ENCODE data around the gene SLC30A5. TPM values are rescaled to one million over a fixed set of nuclear protein-coding genes. Genes with fewer than 3 reads are reported as not detected.

Gene SLC30A5
- total RNA-seq, 3 donors from 2014 or later, result 42.9 to 63.2 (median 52.4) TPM

- Histone ChIP-seq H3K9me3 (no peaks in the 10 kb centered on the region), H3K4me3 (no peak overlapping the region), H3K27me3 (no peaks in the 10 kb centered on the region), H3K27ac (no peak overlapping the region), H3K4me1 (no peaks in the 10 kb centered on the region), H3K36me3 (no peaks in the 10 kb centered on the region)
- no peak for DNase-seq (ENCODE audit: low spot score in 2 of 2)
- no peak for TF ChIP-seq CTCF (IDR thresholded peaks at IDR 0.05)
- no peak for TF ChIP-seq POLR2AphosphoS5 (IDR thresholded peaks at IDR 0.05)
- TF ChIP-seq POLR2A (IDR thresholded peaks at IDR 0.05), result no peak
- intact Hi-C loops (cut with DNase I; ENCODE audit: low total_unique reads), result no loop called here
Observed at GRCh38 chr5:69149676-69150010, 55.8 kb downstream of the SLC30A5 start.

GRCh38 chr5:69152731-69153130, 58.9 kb downstream of the SLC30A5 start:
- Histone ChIP-seq H3K36me3 (no peaks in the 10 kb centered on the region), H3K27ac (no peak overlapping the region), H3K4me1 (no peaks in the 10 kb centered on the region), H3K4me3 (no peak overlapping the region), H3K9me3 (no peaks in the 10 kb centered on the region), H3K27me3 (no peaks in the 10 kb centered on the region)
- intact Hi-C loops (cut with DNase I; ENCODE audit: low total_unique reads), result no loop called here
- TF ChIP-seq CTCF (IDR thresholded peaks at IDR 0.05) (no peak), POLR2AphosphoS5 (IDR thresholded peaks at IDR 0.05) (no peak), POLR2A (IDR thresholded peaks at IDR 0.05) (no peak)
- DNase-seq (ENCODE audit: low spot score in 2 of 2), result no peak

GRCh38 chr5:69156456-69156855, 62.6 kb downstream of the SLC30A5 start:
- Histone ChIP-seq H3K4me3 (no peak overlapping the region), H3K36me3 (no peaks in the 10 kb centered on the region), H3K27me3 (no peaks in the 10 kb centered on the region), H3K9me3 (no peaks in the 10 kb centered on the region), H3K27ac (no peak overlapping the region), H3K4me1 (no peaks in the 10 kb centered on the region)
- intact Hi-C loops (cut with DNase I; ENCODE audit: low total_unique reads), result no loop called here
- no peak for DNase-seq (ENCODE audit: low spot score in 2 of 2)
- no peak for TF ChIP-seq POLR2AphosphoS5 (IDR thresholded peaks at IDR 0.05)
- no peak for TF ChIP-seq CTCF (IDR thresholded peaks at IDR 0.05)
- no peak for TF ChIP-seq POLR2A (IDR thresholded peaks at IDR 0.05)

- H3K36me3 ChIP-seq, result no peaks in the 10 kb centered on the region
- intact Hi-C loops (cut with DNase I; ENCODE audit: low total_unique reads), result no loop called here
- TF ChIP-seq POLR2A (IDR thresholded peaks at IDR 0.05) (no peak), CTCF (IDR thresholded peaks at IDR 0.05) (no peak), POLR2AphosphoS5 (IDR thresholded peaks at IDR 0.05) (no peak)
Observed at GRCh38 chr5:69158039-69158438, 64.2 kb downstream of the SLC30A5 start.

GRCh38 chr5:69160651-69161050, 66.8 kb downstream of the SLC30A5 start:
- Histone ChIP-seq H3K27ac (no peak overlapping the region), H3K36me3 (no peaks in the 10 kb centered on the region), H3K27me3 (no peaks in the 10 kb centered on the region), H3K4me1 (no peaks in the 10 kb centered on the region), H3K9me3 (no peaks in the 10 kb centered on the region), H3K4me3 (no peak overlapping the region)
- intact Hi-C loops (cut with DNase I; ENCODE audit: low total_unique reads), result no loop called here
- DNase-seq (ENCODE audit: low spot score in 2 of 2), result no peak
- TF ChIP-seq POLR2AphosphoS5 (IDR thresholded peaks at IDR 0.05), result no peak
- TF ChIP-seq POLR2A (IDR thresholded peaks at IDR 0.05), result no peak
- no peak for TF ChIP-seq CTCF (IDR thresholded peaks at IDR 0.05)

More at GRCh38 chr5:69158039-69158438, 64.2 kb downstream of the SLC30A5 start:
- DNase-seq (ENCODE audit: low spot score in 2 of 2), result no peak
- H3K27me3 ChIP-seq, result no peaks in the 10 kb centered on the region
- no peaks in the 10 kb centered on the region for H3K9me3 ChIP-seq
- H3K4me1 ChIP-seq, result no peaks in the 10 kb centered on the region
- no peak overlapping the region for H3K4me3 ChIP-seq
- H3K27ac ChIP-seq, result no peak overlapping the region
